Osteocyte (in vitro differentiated cells): ENCODE measurements around the gene TCEANC. TPM values are rescaled to one million over a fixed set of nuclear protein-coding genes. Genes with fewer than 3 reads are reported as not detected.

ENCODE experiments used
- DNase-seq: peaks from one replicate; pipeline ENCODE4 v3.0.0; 2021; ENCODE audit warnings: mixed read lengths; ENCODE audit not compliant: unreplicated experiment; ENCODE audit errors: extremely low spot score
- H3K27ac Mint-ChIP-seq: one replicate; pipeline ENCODE4 v1.8.0; 2021; ENCODE audit warnings: mild to moderate bottlenecking, mixed read lengths; ENCODE audit not compliant: unreplicated experiment
- H3K27me3 Mint-ChIP-seq: one replicate; pipeline ENCODE4 v1.8.0; 2021; ENCODE audit warnings: mixed read lengths; ENCODE audit not compliant: unreplicated experiment
- H3K36me3 Mint-ChIP-seq: one replicate; pipeline ENCODE4 v1.8.0; 2021; ENCODE audit warnings: mixed read lengths; ENCODE audit not compliant: unreplicated experiment
- H3K4me1 Mint-ChIP-seq: one replicate; pipeline ENCODE4 v1.8.0; 2021; ENCODE audit warnings: mixed read lengths; ENCODE audit not compliant: unreplicated experiment
- H3K4me3 Mint-ChIP-seq: one replicate; pipeline ENCODE4 v1.8.0; 2021; ENCODE audit warnings: mild to moderate bottlenecking, moderate library complexity, mixed read lengths; ENCODE audit not compliant: unreplicated experiment
- H3K9me3 Mint-ChIP-seq: one replicate; pipeline ENCODE4 v1.8.0; 2021; ENCODE audit warnings: mixed read lengths; ENCODE audit not compliant: unreplicated experiment
- total RNA-seq: library from RNA; stranded (reverse); gene quantifications from 2 replicates; pipeline ENCODE4 v1.2.1, GENCODE V29; 2021
- TF ChIP-seq, protein P1 (sequence below): fragments of 200-600 bp; sonication (generic); IDR thresholded peaks from 2 replicates; pipeline ENCODE4 v1.5.0; 2021; ENCODE audit warnings: antibody characterized with exemption, mild to moderate bottlenecking, moderate library complexity

TCEANC gene
- total RNA-seq, 1 donor from 2014 or later, result 4.7 TPM

DNA sequence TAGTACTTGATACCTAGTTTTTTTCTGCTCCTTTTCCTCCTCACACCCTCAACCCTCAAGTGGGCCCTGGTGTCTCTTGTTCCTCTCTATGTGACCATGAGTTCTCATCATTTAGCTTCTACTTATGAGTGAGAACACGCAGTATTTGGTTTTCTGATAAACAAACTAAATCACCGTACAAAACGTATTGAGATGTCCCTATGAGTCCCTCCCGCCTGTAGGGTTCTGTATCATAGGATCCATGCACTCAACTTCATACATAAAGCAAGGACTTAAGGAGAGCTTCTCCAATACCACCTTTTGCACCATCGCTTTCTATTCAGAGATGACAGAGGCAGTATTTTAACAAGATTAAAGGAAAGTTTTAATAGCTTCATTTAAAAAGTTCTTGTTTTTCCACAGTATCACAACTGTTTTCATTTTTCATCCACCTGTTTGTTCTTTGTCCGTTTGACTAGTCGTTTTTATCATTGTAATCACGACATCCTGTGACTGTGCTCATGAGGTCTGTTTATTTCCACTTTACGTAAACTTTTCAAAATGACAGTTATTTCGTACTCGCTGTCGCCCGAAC lies 35.5 kb downstream of the TCEANC start:
- Mint-ChIP-seq H3K27ac (peak overlapping the region; percentile 70), H3K4me3 (peak overlapping the region; percentile 74), H3K9me3 (peaks cover 5% of the 10 kb centered on the region), H3K27me3 (no peaks in the 10 kb centered on the region), H3K4me1 (peaks cover 26% of the 10 kb centered on the region), H3K36me3 (no peaks in the 10 kb centered on the region)
- TF ChIP-seq, protein P1, sequence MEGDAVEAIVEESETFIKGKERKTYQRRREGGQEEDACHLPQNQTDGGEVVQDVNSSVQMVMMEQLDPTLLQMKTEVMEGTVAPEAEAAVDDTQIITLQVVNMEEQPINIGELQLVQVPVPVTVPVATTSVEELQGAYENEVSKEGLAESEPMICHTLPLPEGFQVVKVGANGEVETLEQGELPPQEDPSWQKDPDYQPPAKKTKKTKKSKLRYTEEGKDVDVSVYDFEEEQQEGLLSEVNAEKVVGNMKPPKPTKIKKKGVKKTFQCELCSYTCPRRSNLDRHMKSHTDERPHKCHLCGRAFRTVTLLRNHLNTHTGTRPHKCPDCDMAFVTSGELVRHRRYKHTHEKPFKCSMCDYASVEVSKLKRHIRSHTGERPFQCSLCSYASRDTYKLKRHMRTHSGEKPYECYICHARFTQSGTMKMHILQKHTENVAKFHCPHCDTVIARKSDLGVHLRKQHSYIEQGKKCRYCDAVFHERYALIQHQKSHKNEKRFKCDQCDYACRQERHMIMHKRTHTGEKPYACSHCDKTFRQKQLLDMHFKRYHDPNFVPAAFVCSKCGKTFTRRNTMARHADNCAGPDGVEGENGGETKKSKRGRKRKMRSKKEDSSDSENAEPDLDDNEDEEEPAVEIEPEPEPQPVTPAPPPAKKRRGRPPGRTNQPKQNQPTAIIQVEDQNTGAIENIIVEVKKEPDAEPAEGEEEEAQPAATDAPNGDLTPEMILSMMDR, result no peak
- no peak for DNase-seq

DNA sequence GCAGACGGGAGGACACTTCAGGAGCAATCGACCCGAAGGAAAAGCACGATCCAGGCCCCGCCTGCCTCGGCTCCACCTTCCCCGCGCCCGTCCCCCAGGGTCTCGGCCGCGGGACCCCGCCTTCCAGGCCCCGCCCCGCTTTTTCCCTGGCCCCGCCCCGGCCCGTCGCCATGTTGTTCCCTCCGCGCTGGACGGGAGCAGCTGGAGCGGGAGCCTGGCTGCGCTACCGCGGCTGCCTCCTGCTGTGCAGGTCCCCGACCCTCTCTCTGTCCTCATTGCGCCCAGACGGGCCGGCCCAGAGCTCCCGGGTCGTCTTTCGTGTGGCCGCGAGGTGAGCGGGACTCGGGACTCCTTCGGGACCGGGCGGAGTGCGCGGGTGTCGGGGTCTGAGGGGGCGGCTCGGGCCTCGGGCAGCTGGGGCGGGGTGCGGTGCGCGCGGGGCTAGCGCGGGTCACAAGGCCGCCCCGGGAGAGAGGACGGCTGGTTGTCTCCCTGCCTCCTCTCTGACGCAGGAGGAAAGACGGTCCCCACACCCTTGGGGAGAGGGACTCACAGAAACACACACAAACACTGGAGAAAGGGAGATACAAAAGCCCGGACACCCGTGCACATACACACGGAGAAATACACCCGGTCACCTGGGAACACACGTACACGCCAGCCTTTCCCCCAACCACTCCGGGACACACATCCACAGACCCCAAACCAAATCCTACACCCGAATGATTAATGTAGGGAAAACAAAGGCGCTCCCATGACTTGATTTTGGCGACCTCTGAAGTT lies 36.2 kb downstream of the TCEANC start, which contains the start of gene RAB9A:
Gene RAB9A (plus strand): TSS at position 171 of the 783 bp plus-strand sequence. CDS start 19,619 bp downstream, outside the sequence.
- Mint-ChIP-seq H3K9me3 (peaks cover under 1% of the 10 kb centered on the region), H3K4me3 (peak within 1 kb of the TSS; percentile 74), H3K27me3 (no peaks in the 10 kb centered on the region), H3K4me1 (peaks cover 32% of the 10 kb centered on the region), H3K27ac (peak within 1 kb of the TSS; percentile 72), H3K36me3 (no peaks in the 10 kb centered on the region)
- TF ChIP-seq, protein P1, result no peak
- peak; percentile 94 for DNase-seq

GRCh38 chrX:13689741-13690211 lies 36.8 kb downstream of the TCEANC start:
- Mint-ChIP-seq H3K27me3 (no peaks in the 10 kb centered on the region), H3K4me1 (peaks cover 35% of the 10 kb centered on the region), H3K9me3 (no peaks in the 10 kb centered on the region), H3K4me3 (peak overlapping the region; percentile 74), H3K36me3 (no peaks in the 10 kb centered on the region), H3K27ac (peak overlapping the region; percentile 72)
- TF ChIP-seq, protein P1, result no peak
- no peak for DNase-seq

DNA sequence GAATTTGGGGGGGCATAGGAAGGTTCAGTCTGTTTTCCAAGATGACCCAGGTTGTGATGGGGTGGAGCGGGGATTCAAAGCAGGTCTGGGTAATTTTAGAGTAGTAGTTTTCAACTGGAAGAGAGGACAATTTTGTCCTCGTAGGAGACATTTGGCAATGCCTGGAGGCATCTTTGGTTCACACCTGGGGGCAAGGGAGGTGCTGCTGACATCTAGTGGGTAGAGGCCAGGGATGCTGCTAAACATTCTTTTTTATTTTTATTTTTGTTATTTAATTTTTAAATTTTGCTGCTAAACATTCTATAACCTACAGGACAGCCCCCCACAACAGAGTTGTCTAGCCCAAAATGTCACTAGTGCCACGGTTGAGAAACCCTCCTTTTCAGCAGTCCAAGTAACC lies 37.9 kb downstream of the TCEANC start:
- no peaks in the 10 kb centered on the region for H3K27me3 Mint-ChIP-seq
- peak overlapping the region; percentile 72 for H3K27ac Mint-ChIP-seq
- H3K4me3 Mint-ChIP-seq, result peak overlapping the region; percentile 74
- no peaks in the 10 kb centered on the region for H3K36me3 Mint-ChIP-seq
- peaks cover 38% of the 10 kb centered on the region for H3K4me1 Mint-ChIP-seq
- TF ChIP-seq, protein P1, result no peak
- DNase-seq, result no peak
- no peaks in the 10 kb centered on the region for H3K9me3 Mint-ChIP-seq

GRCh38 chrX:13691841-13692371 lies 39.0 kb downstream of the TCEANC start:
- peaks cover 38% of the 10 kb centered on the region for H3K4me1 Mint-ChIP-seq
- TF ChIP-seq, protein P1, result no peak
- no peaks in the 10 kb centered on the region for H3K36me3 Mint-ChIP-seq
- no peaks in the 10 kb centered on the region for H3K9me3 Mint-ChIP-seq
- no peaks in the 10 kb centered on the region for H3K27me3 Mint-ChIP-seq
- H3K27ac Mint-ChIP-seq, result no peak overlapping the region
- DNase-seq, result no peak
- no peak overlapping the region for H3K4me3 Mint-ChIP-seq
